HepG2 (cell line): Measurements from ENCODE around the gene ZKSCAN5. TPM values are rescaled to one million over a fixed set of nuclear protein-coding genes. Genes with fewer than 3 reads are reported as not detected.
A peak's percentile ranks its signal among the peaks of the same experiment; 100 is the strongest.

Experiments used
- ATAC-seq: fragments of 200-7000 bp; cut with Tn5 transposase; 3 replicates; pipeline ENCODE4 v1.9.1; 2020; ENCODE audit warnings: mild to moderate bottlenecking, moderate library complexity
- BruUV-seq: library from RNA; stranded (reverse); fragments of 400-500 nt; replicated peaks from 2 replicates; lab custom pipeline; 2021; lab: Mats Ljungman, UMichigan
- CTCF ChIA-PET: fragments of 300-600 bp; formaldehyde crosslinking; extraction: SDS; loops from one replicate; lab custom pipeline; 2021; ENCODE audit warnings: low total read pairs, inconsistent platforms, low intra/inter-chr PET ratio; lab: Yijun Ruan, JAX
- POLR2A ChIA-PET: fragments of 350-600 bp; sonication (Branson Sonifier 250); formaldehyde crosslinking; loops from one replicate; lab custom pipeline; 2020; ENCODE audit warnings: antibody characterized with exemption, inconsistent platforms; lab: Yijun Ruan, JAX
- DNase-seq: peaks from one replicate; pipeline ENCODE4 v3.0.0-alpha.2; 2015; ENCODE audit warnings: low spot score
- FAIRE-seq: peaks from 3 replicates; lab custom pipeline; 2011; peaks lifted over from hg19 to GRCh38; lab: Jason Lieb, UNC
- H2AFZ ChIP-seq: one replicate; pipeline ENCODE4 v1.6.1; 2011; ENCODE audit warnings: low read length, inconsistent platforms
- H3K27ac ChIP-seq: fragments of 300-600 bp; 3 replicates; pipeline ENCODE4 v1.8.0; 2011; ENCODE audit warnings: mixed run types, mild to moderate bottlenecking, mixed read lengths, low read length, inconsistent platforms; ENCODE audit not compliant: insufficient read depth; ENCODE audit errors: extremely low read length
- H3K27me3 ChIP-seq, 2 experiments: fragments of 200-600 bp in 1 of 2; 2 replicates in 1 of 2; 3 replicates in 1 of 2; pipeline versions ENCODE4 v1.6.0 to v1.8.0; 2011; ENCODE audit warnings: low read length in 2 of 2, mild to moderate bottlenecking in 2 of 2, moderate library complexity in 2 of 2, inconsistent platforms in 1 of 2; ENCODE audit not compliant: insufficient read depth in 2 of 2, control insufficient read depth in 1 of 2
- H3K36me3 ChIP-seq, 2 experiments: fragments of 200-600 bp in 1 of 2; replicated peaks in 1 of 2; 2 replicates in 1 of 2; 3 replicates in 1 of 2; pipeline versions ENCODE4 v1.5.1 to v1.8.0; 2011; ENCODE audit warnings: low read length in 2 of 2, inconsistent platforms in 1 of 2; ENCODE audit not compliant: insufficient read depth in 2 of 2, control insufficient read depth in 1 of 2
- H3K4me1 ChIP-seq: 2 replicates; pipeline ENCODE4 v1.5.1; 2012; ENCODE audit warnings: low read length, inconsistent platforms; ENCODE audit not compliant: insufficient read depth
- H3K4me2 ChIP-seq: 2 replicates; pipeline ENCODE4 v1.6.0; 2011; ENCODE audit warnings: low read depth, low read length, inconsistent platforms
- H3K4me3 ChIP-seq, 3 experiments: fragments of 200-600 bp in 1 of 3; sonication (generic), shearing (Covaris generic) in 1 of 3; replicated peaks in 1 of 3; 2 replicates each; pipeline ENCODE4 v1.5.1; 2011 to 2016; ENCODE audit warnings: low read length in 3 of 3, inconsistent platforms in 2 of 3, low read depth in 2 of 3, mild to moderate bottlenecking in 2 of 3, control low read depth in 1 of 3, mixed read lengths in 1 of 3; ENCODE audit not compliant: insufficient read depth in 1 of 3
- H3K79me2 ChIP-seq: one replicate; pipeline ENCODE4 v1.6.1; 2011; ENCODE audit warnings: low read length, inconsistent platforms; ENCODE audit not compliant: insufficient read depth
- H3K9ac ChIP-seq: 2 replicates; pipeline ENCODE4 v1.6.0; 2011; ENCODE audit warnings: mild to moderate bottlenecking, low read depth, low read length, inconsistent platforms; ENCODE audit not compliant: insufficient read depth
- H3K9me3 ChIP-seq: 2 replicates; pipeline ENCODE4 v1.5.1; 2012; ENCODE audit warnings: mild to moderate bottlenecking, low read length
- H4K20me1 ChIP-seq: 2 replicates; pipeline ENCODE4 v1.6.0; 2011; ENCODE audit warnings: inconsistent platforms, mild to moderate bottlenecking, low read length, moderate library complexity; ENCODE audit not compliant: insufficient read depth
- ARNT ChIP-seq: fragments of 450-650 bp; IDR thresholded peaks from 2 replicates; pipeline ENCODE4 v1.6.1; 2017
- CREB1 ChIP-seq, 2 experiments: fragments of 450-650 bp in 1 of 2; IDR thresholded peaks; 2 replicates each; pipeline ENCODE4 v1.6.1; 2016 to 2017; ENCODE audit warnings: control low read depth in 1 of 2, mild to moderate bottlenecking in 1 of 2, missing compliant biosample characterization in 1 of 2, missing genetic modification characterization in 1 of 2
- DR1 ChIP-seq: sonication (generic); formaldehyde crosslinking; IDR thresholded peaks from 2 replicates; pipeline ENCODE4 v1.8.0; 2021; ENCODE audit warnings: mild to moderate bottlenecking, missing genetic modification reagents, inconsistent platforms
- FOSL1 ChIP-seq: sonication (generic); formaldehyde crosslinking; IDR thresholded peaks from 2 replicates; pipeline ENCODE4 v1.9.0; 2021; ENCODE audit warnings: missing genetic modification reagents, borderline replicate concordance
- FOXP1 ChIP-seq, 2 experiments: fragments of 450-650 bp in 1 of 2; IDR thresholded peaks; 2 replicates each; pipeline ENCODE4 v1.6.1; 2017 to 2018; ENCODE audit warnings: antibody characterized with exemption in 1 of 2
- JUN ChIP-seq: sonication (generic); formaldehyde crosslinking; IDR thresholded peaks from 2 replicates; pipeline ENCODE4 v1.4.0; 2020; ENCODE audit warnings: mild to moderate bottlenecking, missing genetic modification reagents
- ZNF430 ChIP-seq: sonication (generic); formaldehyde crosslinking; IDR thresholded peaks from 2 replicates; pipeline ENCODE4 v1.9.0; 2021; ENCODE audit warnings: mild to moderate bottlenecking, missing genetic modification reagents
- WGBS: methylation state at CpG from one replicate; pipeline ENCODE4 v1.1.6; 2017; ENCODE audit warnings: low lambda C conversion rate; 5-methylcytosine and 5-hydroxymethylcytosine counted together
- in situ Hi-C: cut with HindIII; loops from 2 replicates; pipeline ENCODE4 v1.10.0; 2017; ENCODE audit warnings: low pct_unique_long_range_greater_than_20kb; ENCODE audit not compliant: extremely low pct_ligation_motif_present
- intact Hi-C: fragments of 100-400 bp; cut with micrococcal nuclease; formaldehyde crosslinking; loops from one replicate; pipeline ENCODE4 v1.10.0; 2022; ENCODE audit not compliant: unreplicated experiment
- polyA plus RNA-seq, 8 experiments: library from polyadenylated mRNA; depleted of rRNA in 3 of 8; stranded (reverse) in 7 of 8; unstranded in 1 of 8; fragments of >200 nt; fragmentation: Illumina TruSeq in 4 of 8; extraction: Trizol in 4 of 8; gene quantifications; 2 replicates each; pipeline versions ENCODE4 v1.2.1 to v1.2.3, GENCODE V29; 2011 to 2016; ENCODE audit warnings: low read depth in 4 of 8, missing spikeins in 1 of 8, mixed read lengths in 1 of 8; ENCODE audit not compliant: insufficient read depth in 1 of 8
- total RNA-seq, 5 experiments: library from RNA; depleted of rRNA; stranded (reverse); fragments of >200 nt; fragmentation: Illumina TruSeq; extraction: Trizol; gene quantifications; 2 replicates each; pipeline ENCODE4 v1.2.3, GENCODE V29; 2016; ENCODE audit warnings: low read depth in 1 of 5
- TF ChIP-seq, protein P1 (sequence below): sonication (generic); formaldehyde crosslinking; IDR thresholded peaks from 2 replicates; pipeline ENCODE4 v1.4.0; 2020; ENCODE audit warnings: missing genetic modification reagents
- TF ChIP-seq, protein P2 (sequence below): IDR thresholded peaks from 2 replicates; pipeline ENCODE4 v1.4.0; 2020; ENCODE audit warnings: mild to moderate bottlenecking, missing genetic modification reagents
- TF ChIP-seq, protein P3 (sequence below): sonication (generic); formaldehyde crosslinking; IDR thresholded peaks from 2 replicates; pipeline ENCODE4 v1.8.1; 2022; ENCODE audit warnings: low read depth, mild to moderate bottlenecking, missing genetic modification reagents

The ZKSCAN5 gene
- total and polyA plus RNA-seq, 2 of the 13 experiments (the other 11 are each of a cell fraction or from before 2014, with no cell fraction given) = 5.5 to 11.7 TPM

DNA sequence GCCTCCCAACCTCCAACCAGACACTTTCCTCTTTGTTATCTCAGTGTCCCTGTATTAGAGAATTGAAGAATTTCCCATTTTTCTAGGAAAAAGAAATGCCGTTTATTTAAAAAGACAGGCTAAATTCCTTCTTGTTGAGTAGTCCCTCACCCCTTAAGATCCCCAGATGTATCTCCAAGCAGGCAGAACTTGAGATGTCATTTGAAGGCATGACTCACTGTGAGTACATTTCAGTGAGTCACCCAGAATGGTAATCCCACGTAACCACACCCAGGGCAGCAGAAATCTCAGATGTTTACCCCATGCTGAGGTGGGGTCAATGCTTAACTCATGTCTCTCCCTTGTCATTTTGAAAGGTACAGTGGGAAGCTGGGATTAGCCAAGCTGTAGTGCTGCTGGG lies 58.4 kb downstream of the ZKSCAN5 start (continued):
- TF ChIP-seq, protein P1, sequence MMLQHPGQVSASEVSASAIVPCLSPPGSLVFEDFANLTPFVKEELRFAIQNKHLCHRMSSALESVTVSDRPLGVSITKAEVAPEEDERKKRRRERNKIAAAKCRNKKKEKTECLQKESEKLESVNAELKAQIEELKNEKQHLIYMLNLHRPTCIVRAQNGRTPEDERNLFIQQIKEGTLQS (CRISPR knock-in tag) = 0 out of 2 replicates have a peak, but pooled peaks have one; percentile 33
- TF ChIP-seq FOSL1 (peak; percentile 46; the same call in 1 of the 2 replicates), FOXP1 (IDR thresholded peaks at IDR 0.05) (no peak), FOXP1 (CRISPR knock-in tag; IDR thresholded peaks at IDR 0.05) (0 out of 2 replicates have a peak, but pooled peaks have one; percentile 9), JUN (CRISPR knock-in tag) (0 out of 2 replicates have a peak, but pooled peaks have one; percentile 40), CREB1 (IDR thresholded peaks at IDR 0.05) (peak; percentile 54), CREB1 (CRISPR knock-in tag; IDR thresholded peaks at IDR 0.05) (no peak)
- TF ChIP-seq, protein P2, sequence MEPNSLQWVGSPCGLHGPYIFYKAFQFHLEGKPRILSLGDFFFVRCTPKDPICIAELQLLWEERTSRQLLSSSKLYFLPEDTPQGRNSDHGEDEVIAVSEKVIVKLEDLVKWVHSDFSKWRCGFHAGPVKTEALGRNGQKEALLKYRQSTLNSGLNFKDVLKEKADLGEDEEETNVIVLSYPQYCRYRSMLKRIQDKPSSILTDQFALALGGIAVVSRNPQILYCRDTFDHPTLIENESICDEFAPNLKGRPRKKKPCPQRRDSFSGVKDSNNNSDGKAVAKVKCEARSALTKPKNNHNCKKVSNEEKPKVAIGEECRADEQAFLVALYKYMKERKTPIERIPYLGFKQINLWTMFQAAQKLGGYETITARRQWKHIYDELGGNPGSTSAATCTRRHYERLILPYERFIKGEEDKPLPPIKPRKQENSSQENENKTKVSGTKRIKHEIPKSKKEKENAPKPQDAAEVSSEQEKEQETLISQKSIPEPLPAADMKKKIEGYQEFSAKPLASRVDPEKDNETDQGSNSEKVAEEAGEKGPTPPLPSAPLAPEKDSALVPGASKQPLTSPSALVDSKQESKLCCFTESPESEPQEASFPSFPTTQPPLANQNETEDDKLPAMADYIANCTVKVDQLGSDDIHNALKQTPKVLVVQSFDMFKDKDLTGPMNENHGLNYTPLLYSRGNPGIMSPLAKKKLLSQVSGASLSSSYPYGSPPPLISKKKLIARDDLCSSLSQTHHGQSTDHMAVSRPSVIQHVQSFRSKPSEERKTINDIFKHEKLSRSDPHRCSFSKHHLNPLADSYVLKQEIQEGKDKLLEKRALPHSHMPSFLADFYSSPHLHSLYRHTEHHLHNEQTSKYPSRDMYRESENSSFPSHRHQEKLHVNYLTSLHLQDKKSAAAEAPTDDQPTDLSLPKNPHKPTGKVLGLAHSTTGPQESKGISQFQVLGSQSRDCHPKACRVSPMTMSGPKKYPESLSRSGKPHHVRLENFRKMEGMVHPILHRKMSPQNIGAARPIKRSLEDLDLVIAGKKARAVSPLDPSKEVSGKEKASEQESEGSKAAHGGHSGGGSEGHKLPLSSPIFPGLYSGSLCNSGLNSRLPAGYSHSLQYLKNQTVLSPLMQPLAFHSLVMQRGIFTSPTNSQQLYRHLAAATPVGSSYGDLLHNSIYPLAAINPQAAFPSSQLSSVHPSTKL (CRISPR knock-in tag) = 0 out of 2 replicates have a peak, but pooled peaks have one; percentile 21

DNA sequence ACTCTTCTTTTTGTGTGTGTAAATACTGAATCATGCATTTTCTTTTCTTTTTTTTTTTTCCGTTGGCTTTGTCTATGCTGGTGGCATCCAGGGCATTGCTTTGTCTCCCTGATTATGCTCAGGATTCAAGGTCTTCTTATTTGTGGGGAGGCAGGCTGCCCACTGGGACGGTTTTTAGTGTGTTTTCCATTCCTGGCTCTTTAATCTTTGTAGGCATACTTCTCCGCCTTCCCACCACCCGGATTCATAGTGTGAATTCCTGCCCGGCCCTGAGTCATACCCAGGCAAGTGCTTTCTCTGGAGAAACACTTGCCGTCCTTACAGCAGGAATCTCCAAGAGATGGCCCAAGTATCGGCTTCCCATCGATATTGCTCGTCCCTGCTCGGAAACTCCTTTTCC lies 59.2 kb downstream of the ZKSCAN5 start:
- no peak for ATAC-seq
- no peak overlapping the region for H3K9ac ChIP-seq
- CTCF ChIA-PET = no interaction called here
- H3K4me1 ChIP-seq = peaks cover 32% of the 10 kb centered on the region
- BruUV-seq = no TSS peak
- 82% methylated on average over 10 of the region's 10 CpGs for whole genome bisulfite sequencing
- no peaks in the 10 kb centered on the region for H3K9me3 ChIP-seq
- in situ Hi-C loops = no loop called here
- H3K4me2 ChIP-seq = no peak overlapping the region
- H3K4me3 ChIP-seq = no peak overlapping the region
- no peak overlapping the region for H3K27ac ChIP-seq
- POLR2A ChIA-PET = interaction anchor here (0.6 to 1.1 kb wide), 3 partner anchors 9 to 59 kb away, joined by 4 to 5 read pairs (median 4); partner anchors contain the start of genes FAM200A and ZKSCAN5
- peaks cover 20 to 59% of the 10 kb centered on the region in 2 experiments for H3K36me3 ChIP-seq
- H2AFZ ChIP-seq = no peak overlapping the region
- TF ChIP-seq, protein P3, sequence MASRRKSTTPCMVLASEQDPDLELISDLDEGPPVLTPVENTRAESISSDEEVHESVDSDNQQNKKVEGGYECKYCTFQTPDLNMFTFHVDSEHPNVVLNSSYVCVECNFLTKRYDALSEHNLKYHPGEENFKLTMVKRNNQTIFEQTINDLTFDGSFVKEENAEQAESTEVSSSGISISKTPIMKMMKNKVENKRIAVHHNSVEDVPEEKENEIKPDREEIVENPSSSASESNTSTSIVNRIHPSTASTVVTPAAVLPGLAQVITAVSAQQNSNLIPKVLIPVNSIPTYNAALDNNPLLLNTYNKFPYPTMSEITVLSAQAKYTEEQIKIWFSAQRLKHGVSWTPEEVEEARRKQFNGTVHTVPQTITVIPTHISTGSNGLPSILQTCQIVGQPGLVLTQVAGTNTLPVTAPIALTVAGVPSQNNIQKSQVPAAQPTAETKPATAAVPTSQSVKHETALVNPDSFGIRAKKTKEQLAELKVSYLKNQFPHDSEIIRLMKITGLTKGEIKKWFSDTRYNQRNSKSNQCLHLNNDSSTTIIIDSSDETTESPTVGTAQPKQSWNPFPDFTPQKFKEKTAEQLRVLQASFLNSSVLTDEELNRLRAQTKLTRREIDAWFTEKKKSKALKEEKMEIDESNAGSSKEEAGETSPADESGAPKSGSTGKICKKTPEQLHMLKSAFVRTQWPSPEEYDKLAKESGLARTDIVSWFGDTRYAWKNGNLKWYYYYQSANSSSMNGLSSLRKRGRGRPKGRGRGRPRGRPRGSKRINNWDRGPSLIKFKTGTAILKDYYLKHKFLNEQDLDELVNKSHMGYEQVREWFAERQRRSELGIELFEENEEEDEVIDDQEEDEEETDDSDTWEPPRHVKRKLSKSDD (CRISPR knock-in tag) = no peak
- no peak for TF ChIP-seq DR1 (CRISPR knock-in tag)
- TF ChIP-seq ARNT = no peak
- no peak for TF ChIP-seq ZNF430 (CRISPR knock-in tag)
- TF ChIP-seq, all 625 proteins: peak for 0
- Histone ChIP-seq H4K20me1 (peaks cover 5% of the 10 kb centered on the region; the same call in 1 of the 2 replicates), H3K79me2 (peaks cover 32% of the 10 kb centered on the region), H3K27me3 (no peaks in the 10 kb centered on the region; a peak in 1 of 5 replicates)
- intact Hi-C loops = no loop called here
- FAIRE-seq = no peak
- DNase-seq = no peak
